GM12873 (cell line): ENCODE results near the gene DEUP1.

Source experiments
- CTCF ChIP-seq: IDR thresholded peaks from 2 replicates; pipeline ENCODE4 v1.5.1; 2012; ENCODE audit warnings: low read depth, mild to moderate bottlenecking, moderate library complexity, low read length, control low read depth; ENCODE audit not compliant: insufficient read depth; ENCODE audit errors: missing control alignments

DEUP1 gene

GRCh38 chr11:93291898-93292297 lies 38.6 kb upstream of the DEUP1 start:
- no peak for TF ChIP-seq CTCF

- TF ChIP-seq CTCF: no peak
These were observed 34.5 kb upstream of the DEUP1 start for GRCh38 chr11:93295921-93296575.

GRCh38 chr11:93303689-93304088 lies 26.9 kb upstream of the DEUP1 start:
- TF ChIP-seq CTCF: no peak

- TF ChIP-seq CTCF: no peak
These were observed 11.2 kb upstream of the DEUP1 start for GRCh38 chr11:93319224-93319839.

- TF ChIP-seq CTCF: no peak
These were observed 10.3 kb upstream of the DEUP1 start for GRCh38 chr11:93320230-93320629.

GRCh38 chr11:93322207-93322606 lies 8.3 kb upstream of the DEUP1 start:
- no peak for TF ChIP-seq CTCF

- no peak for TF ChIP-seq CTCF
These were observed 6.8 kb upstream of the DEUP1 start for GRCh38 chr11:93323747-93324146.
